ENCODE measurements around the gene ACSM4. TPM values are rescaled to one million over a fixed set of nuclear protein-coding genes. Genes with fewer than 3 reads are reported as not detected.

The ACSM4 gene
- total and polyA plus RNA-seq, 2 of the 13 experiments (the other 11 are each of a cell fraction or from before 2014, with no cell fraction given), result not detected

DNA sequence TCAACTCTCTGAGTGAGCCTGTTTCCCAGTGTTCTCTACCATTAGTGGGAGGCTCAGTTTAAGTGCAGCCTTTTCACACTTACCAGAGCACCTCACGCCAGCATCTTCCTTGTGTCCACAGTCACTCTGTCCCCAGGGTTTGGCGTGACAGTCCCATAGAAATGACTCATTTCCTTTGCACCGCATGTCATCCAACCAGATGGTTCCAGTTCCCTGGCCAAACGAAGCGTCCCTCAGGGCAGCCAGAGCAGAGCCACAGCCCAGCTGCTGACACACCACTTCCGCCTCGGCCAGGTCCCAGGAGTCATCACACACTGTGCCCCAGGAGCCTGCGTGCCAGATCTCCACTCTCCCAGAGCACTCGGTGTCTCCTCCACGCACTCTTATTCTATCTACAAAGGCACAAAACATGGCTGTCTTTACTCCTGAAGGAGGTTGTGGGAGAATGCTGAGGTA lies 65.4 kb downstream of the ACSM4 start (continued):
- TF ChIP-seq ZNF670 (CRISPR knock-in tag; IDR thresholded peaks at IDR 0.05; ENCODE audit: borderline replicate concordance), result no peak
- TF ChIP-seq, protein P1, sequence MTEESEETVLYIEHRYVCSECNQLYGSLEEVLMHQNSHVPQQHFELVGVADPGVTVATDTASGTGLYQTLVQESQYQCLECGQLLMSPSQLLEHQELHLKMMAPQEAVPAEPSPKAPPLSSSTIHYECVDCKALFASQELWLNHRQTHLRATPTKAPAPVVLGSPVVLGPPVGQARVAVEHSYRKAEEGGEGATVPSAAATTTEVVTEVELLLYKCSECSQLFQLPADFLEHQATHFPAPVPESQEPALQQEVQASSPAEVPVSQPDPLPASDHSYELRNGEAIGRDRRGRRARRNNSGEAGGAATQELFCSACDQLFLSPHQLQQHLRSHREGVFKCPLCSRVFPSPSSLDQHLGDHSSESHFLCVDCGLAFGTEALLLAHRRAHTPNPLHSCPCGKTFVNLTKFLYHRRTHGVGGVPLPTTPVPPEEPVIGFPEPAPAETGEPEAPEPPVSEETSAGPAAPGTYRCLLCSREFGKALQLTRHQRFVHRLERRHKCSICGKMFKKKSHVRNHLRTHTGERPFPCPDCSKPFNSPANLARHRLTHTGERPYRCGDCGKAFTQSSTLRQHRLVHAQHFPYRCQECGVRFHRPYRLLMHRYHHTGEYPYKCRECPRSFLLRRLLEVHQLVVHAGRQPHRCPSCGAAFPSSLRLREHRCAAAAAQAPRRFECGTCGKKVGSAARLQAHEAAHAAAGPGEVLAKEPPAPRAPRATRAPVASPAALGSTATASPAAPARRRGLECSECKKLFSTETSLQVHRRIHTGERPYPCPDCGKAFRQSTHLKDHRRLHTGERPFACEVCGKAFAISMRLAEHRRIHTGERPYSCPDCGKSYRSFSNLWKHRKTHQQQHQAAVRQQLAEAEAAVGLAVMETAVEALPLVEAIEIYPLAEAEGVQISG (CRISPR knock-in tag; IDR thresholded peaks at IDR 0.05), result 0 out of 2 replicates have a peak, but pooled peaks have one; percentile 39
- peak; percentile 60 for TF ChIP-seq THAP11 (CRISPR knock-in tag; IDR thresholded peaks at IDR 0.05)
- peak; percentile 89 for TF ChIP-seq PHF20 (CRISPR knock-in tag; IDR thresholded peaks at IDR 0.05)
- peak; percentile 61 for TF ChIP-seq POGZ (CRISPR knock-in tag; IDR thresholded peaks at IDR 0.05)
- TF ChIP-seq, protein P2, sequence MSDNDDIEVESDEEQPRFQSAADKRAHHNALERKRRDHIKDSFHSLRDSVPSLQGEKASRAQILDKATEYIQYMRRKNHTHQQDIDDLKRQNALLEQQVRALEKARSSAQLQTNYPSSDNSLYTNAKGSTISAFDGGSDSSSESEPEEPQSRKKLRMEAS (IDR thresholded peaks at IDR 0.05), result peak; percentile 30; the same call in 1 of the 2 replicates
- TF ChIP-seq STAT5B (CRISPR knock-in tag; IDR thresholded peaks at IDR 0.05), result no peak
- no peak for TF ChIP-seq FOXO1 (CRISPR knock-in tag; IDR thresholded peaks at IDR 0.05)
- TF ChIP-seq, protein P3, sequence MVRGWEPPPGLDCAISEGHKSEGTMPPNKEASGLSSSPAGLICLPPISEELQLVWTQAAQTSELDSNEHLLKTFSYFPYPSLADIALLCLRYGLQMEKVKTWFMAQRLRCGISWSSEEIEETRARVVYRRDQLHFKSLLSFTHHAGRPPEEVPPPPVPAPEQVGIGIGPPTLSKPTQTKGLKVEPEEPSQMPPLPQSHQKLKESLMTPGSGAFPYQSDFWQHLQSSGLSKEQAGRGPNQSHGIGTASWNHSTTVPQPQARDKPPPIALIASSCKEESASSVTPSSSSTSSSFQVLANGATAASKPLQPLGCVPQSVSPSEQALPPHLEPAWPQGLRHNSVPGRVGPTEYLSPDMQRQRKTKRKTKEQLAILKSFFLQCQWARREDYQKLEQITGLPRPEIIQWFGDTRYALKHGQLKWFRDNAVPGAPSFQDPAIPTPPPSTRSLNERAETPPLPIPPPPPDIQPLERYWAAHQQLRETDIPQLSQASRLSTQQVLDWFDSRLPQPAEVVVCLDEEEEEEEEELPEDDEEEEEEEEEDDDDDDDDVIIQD (CRISPR knock-in tag; IDR thresholded peaks at IDR 0.05; ENCODE audit: low read depth), result 0 out of 2 replicates have a peak, but pooled peaks have one; percentile 17
- no peak for TF ChIP-seq IKZF4 (CRISPR knock-in tag; IDR thresholded peaks at IDR 0.05; ENCODE audit: borderline replicate concordance, low read depth, not compliant biosample characterization)
- TF ChIP-seq BHLHE40 (IDR thresholded peaks at IDR 0.05; ENCODE audit: low read length), result 0 out of 2 replicates have a peak, but pooled peaks have one; percentile 18
- TF ChIP-seq KDM5A (IDR thresholded peaks at IDR 0.05; ENCODE audit: borderline replicate concordance, low read length), result peak; percentile 52; the same call in 1 of the 2 replicates
- no peak for TF ChIP-seq ZNF891 (CRISPR knock-in tag; IDR thresholded peaks at IDR 0.05)
- no peak for TF ChIP-seq HOXA7 (CRISPR knock-in tag; IDR thresholded peaks at IDR 0.05)
- TF ChIP-seq, protein P4, sequence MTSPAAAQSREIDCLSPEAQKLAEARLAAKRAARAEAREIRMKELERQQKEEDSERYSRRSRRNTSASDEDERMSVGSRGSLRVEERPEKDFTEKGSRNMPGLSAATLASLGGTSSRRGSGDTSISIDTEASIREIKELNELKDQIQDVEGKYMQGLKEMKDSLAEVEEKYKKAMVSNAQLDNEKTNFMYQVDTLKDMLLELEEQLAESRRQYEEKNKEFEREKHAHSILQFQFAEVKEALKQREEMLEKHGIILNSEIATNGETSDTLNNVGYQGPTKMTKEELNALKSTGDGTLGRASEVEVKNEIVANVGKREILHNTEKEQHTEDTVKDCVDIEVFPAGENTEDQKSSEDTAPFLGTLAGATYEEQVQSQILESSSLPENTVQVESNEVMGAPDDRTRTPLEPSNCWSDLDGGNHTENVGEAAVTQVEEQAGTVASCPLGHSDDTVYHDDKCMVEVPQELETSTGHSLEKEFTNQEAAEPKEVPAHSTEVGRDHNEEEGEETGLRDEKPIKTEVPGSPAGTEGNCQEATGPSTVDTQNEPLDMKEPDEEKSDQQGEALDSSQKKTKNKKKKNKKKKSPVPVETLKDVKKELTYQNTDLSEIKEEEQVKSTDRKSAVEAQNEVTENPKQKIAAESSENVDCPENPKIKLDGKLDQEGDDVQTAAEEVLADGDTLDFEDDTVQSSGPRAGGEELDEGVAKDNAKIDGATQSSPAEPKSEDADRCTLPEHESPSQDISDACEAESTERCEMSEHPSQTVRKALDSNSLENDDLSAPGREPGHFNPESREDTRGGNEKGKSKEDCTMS (CRISPR knock-in tag; conservative IDR thresholded peaks at IDR 0.05), result no peak
- TF ChIP-seq HOXA3 (CRISPR knock-in tag; IDR thresholded peaks at IDR 0.05), result peak; percentile 53; the same call in 1 of the 2 replicates
- peak; percentile 29 for TF ChIP-seq ASH2L (IDR thresholded peaks at IDR 0.05; ENCODE audit: insufficient read length, low read depth, low read length)
- TF ChIP-seq CREM (IDR thresholded peaks at IDR 0.05), result peak; percentile 88
- 0 out of 2 replicates have a peak, but pooled peaks have one; percentile 23 for TF ChIP-seq CREM (CRISPR knock-in tag; IDR thresholded peaks at IDR 0.05)
- TF ChIP-seq ISX (CRISPR knock-in tag; conservative IDR thresholded peaks at IDR 0.05), result no peak
- TF ChIP-seq DMAP1 (CRISPR knock-in tag; IDR thresholded peaks at IDR 0.05), result 0 out of 2 replicates have a peak, but pooled peaks have one; percentile 36
- peak; percentile 52; the same call in 1 of the 2 replicates for TF ChIP-seq FOXK1 (CRISPR knock-in tag; IDR thresholded peaks at IDR 0.05; ENCODE audit: borderline replicate concordance, low read depth)
- TF ChIP-seq ZNF329 (CRISPR knock-in tag; IDR thresholded peaks at IDR 0.05; ENCODE audit: low read depth), result 0 out of 2 replicates have a peak, but pooled peaks have one; percentile 36
- TF ChIP-seq, protein P5, sequence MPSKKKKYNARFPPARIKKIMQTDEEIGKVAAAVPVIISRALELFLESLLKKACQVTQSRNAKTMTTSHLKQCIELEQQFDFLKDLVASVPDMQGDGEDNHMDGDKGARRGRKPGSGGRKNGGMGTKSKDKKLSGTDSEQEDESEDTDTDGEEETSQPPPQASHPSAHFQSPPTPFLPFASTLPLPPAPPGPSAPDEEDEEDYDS (CRISPR knock-in tag; IDR thresholded peaks at IDR 0.05), result 0 out of 2 replicates have a peak, but pooled peaks have one; percentile 32
- TF ChIP-seq HOXA9 (CRISPR knock-in tag; IDR thresholded peaks at IDR 0.05; ENCODE audit: borderline replicate concordance), result no peak

All from HepG2 (cell line).